Measurements from ENCODE around the gene ANKRD35.

Gene ANKRD35

DNA sequence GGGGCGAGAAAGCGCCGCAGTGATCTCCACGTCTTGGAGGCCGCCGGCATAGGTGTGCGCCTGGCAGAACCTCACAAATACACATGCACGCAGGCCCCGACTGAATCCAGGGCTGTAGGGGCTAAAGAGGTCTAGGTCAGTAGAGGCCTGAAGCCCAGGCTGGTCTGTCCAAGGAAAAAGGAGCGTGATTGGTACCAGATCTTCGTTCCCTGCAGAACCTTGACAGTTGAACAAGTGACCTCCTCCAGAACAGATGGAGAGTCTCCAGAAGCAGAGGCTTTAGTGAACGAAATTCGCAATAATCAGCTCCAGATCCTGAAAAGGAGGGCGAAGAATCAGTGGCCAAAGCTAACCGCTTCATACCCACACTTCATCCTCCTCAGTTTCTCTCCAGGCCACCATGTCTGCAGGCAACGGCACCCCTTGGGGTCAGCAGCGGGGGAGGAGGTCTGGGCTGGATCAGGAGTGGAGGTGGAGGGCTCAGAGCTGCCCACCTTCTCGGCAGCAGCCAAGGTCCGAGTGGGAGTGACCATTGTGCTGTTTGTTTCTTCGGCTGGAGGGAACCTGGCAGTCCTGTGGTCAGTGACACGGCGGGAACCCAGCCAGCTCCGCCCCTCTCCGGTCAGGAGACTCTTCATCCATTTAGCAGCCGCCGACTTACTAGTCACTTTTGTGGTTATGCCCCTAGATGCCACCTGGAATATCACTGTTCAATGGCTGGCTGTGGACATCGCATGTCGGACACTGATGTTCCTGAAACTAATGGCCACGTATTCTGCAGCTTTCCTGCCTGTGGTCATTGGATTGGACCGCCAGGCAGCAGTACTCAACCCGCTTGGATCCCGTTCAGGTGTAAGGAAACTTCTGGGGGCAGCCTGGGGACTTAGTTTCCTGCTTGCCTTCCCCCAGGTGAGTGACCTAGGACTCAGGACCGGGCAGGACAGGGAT, 33.6 kb upstream of the ANKRD35 start:
- TF ChIP-seq TCF4 (CRISPR knock-in tag; IDR thresholded peaks at IDR 0.05; ENCODE audit: borderline replicate concordance) (no peak), ZFP3 (CRISPR knock-in tag; IDR thresholded peaks at IDR 0.05) (no peak), OSR1 (CRISPR knock-in tag; IDR thresholded peaks at IDR 0.05) (no peak), ZNF70 (CRISPR knock-in tag; IDR thresholded peaks at IDR 0.05) (no peak), PPARA (CRISPR knock-in tag; IDR thresholded peaks at IDR 0.05; ENCODE audit: borderline replicate concordance) (no peak), ZFP30 (CRISPR knock-in tag; IDR thresholded peaks at IDR 0.05) (no peak), ESRRG (CRISPR knock-in tag; IDR thresholded peaks at IDR 0.05) (no peak), TSHZ2 (CRISPR knock-in tag; IDR thresholded peaks at IDR 0.05) (no peak), TOX (CRISPR knock-in tag; IDR thresholded peaks at IDR 0.05; ENCODE audit: borderline replicate concordance) (no peak), CSRNP3 (CRISPR knock-in tag; IDR thresholded peaks at IDR 0.05) (no peak), ARNTL (CRISPR knock-in tag; IDR thresholded peaks at IDR 0.05; ENCODE audit: borderline replicate concordance, low read depth) (no peak), POU6F1 (CRISPR knock-in tag; IDR thresholded peaks at IDR 0.05; ENCODE audit: borderline replicate concordance, low read depth) (no peak)
- TF ChIP-seq, protein P1, sequence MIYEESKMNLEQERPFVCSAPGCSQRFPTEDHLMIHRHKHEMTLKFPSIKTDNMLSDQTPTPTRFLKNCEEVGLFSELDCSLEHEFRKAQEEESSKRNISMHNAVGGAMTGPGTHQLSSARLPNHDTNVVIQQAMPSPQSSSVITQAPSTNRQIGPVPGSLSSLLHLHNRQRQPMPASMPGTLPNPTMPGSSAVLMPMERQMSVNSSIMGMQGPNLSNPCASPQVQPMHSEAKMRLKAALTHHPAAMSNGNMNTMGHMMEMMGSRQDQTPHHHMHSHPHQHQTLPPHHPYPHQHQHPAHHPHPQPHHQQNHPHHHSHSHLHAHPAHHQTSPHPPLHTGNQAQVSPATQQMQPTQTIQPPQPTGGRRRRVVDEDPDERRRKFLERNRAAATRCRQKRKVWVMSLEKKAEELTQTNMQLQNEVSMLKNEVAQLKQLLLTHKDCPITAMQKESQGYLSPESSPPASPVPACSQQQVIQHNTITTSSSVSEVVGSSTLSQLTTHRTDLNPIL (CRISPR knock-in tag; IDR thresholded peaks at IDR 0.05; ENCODE audit: low read depth): no peak
- peak; percentile 92 for ATAC-seq

DNA sequence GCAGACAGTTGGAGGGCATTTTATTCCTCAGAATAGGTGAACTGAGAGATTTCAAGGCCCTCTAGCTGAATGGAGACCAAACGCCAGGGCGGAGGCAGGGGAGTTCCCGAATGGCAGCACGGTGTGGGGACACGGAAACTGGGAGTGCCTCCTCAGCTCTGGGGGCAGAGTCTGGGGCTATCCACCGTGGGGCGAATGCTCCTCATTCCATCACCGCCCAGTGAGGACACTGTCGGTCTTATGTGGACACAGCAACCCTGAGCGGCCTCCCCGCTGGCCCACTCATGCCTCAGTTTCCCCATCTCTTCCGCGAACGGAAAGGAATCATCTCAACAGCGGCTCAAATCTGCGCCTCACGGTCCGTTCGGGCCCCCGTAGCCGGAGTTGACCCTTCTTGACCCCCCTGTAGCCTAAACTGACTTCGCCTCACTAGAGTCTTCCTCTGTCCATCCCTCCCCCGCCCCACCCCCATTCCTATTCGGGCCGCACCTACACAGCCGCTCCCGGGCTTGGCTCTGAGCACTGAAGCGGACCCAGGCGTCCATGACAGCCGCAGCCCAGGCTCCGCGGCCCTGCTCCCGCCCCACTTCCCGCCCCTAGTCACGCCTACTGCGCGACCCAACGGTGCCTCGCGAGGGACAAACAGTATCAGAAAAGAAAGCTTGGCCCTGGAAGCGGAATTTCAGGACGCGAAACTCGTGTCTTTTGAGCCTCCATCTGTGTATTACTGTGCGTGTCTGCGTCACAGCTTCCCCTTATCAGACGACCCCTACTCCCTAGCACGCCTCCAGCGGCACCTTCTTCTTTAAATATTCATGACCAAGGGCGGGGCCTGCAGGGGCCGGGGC, 32.7 kb upstream of the ANKRD35 start, which contains the start of gene PEX11B:
Gene PEX11B (minus strand): TSS at position 574 of the 848 bp plus-strand sequence. CDS start 29 bp downstream, at position 545.
- TF ChIP-seq TOX (CRISPR knock-in tag; IDR thresholded peaks at IDR 0.05; ENCODE audit: borderline replicate concordance) (no peak), POU6F1 (CRISPR knock-in tag; IDR thresholded peaks at IDR 0.05; ENCODE audit: borderline replicate concordance, low read depth) (no peak), TCF4 (CRISPR knock-in tag; IDR thresholded peaks at IDR 0.05; ENCODE audit: borderline replicate concordance) (no peak), CSDC2 (CRISPR knock-in tag; IDR thresholded peaks at IDR 0.05) (no peak), TSHZ2 (CRISPR knock-in tag; IDR thresholded peaks at IDR 0.05) (no peak), RARB (CRISPR knock-in tag; IDR thresholded peaks at IDR 0.05) (no peak), ISL1 (CRISPR knock-in tag; IDR thresholded peaks at IDR 0.05) (no peak), PPARA (CRISPR knock-in tag; IDR thresholded peaks at IDR 0.05; ENCODE audit: borderline replicate concordance) (no peak), ZFP3 (CRISPR knock-in tag; IDR thresholded peaks at IDR 0.05) (no peak), GLIS3 (CRISPR knock-in tag; IDR thresholded peaks at IDR 0.05) (no peak), ARNTL (CRISPR knock-in tag; IDR thresholded peaks at IDR 0.05; ENCODE audit: borderline replicate concordance, low read depth) (no peak), ZNF70 (CRISPR knock-in tag; IDR thresholded peaks at IDR 0.05) (no peak)
- peak; percentile 91 for ATAC-seq
